ENCODE results near the gene PLEKHA5. TPM values are rescaled to one million over a fixed set of nuclear protein-coding genes. Genes with fewer than 3 reads are reported as not detected.

PLEKHA5 gene
- total RNA-seq, 2 experiments from 2014 or later = 2.1 to 3.2 TPM

- Mint-ChIP-seq H3K27ac (no peak overlapping the region), H3K4me1 (ENCODE audit: low read depth) (no peaks in the 10 kb centered on the region), H3K9me3 (no peaks in the 10 kb centered on the region), H3K4me3 (no peak overlapping the region), H3K27me3 (peaks cover 7% of the 10 kb centered on the region), H3K36me3 (ENCODE audit: low read depth) (no peaks in the 10 kb centered on the region)
- ATAC-seq (no peak), DNase-seq (no peak)
- ChIA-PET CTCF (no interaction called here), POLR2A (no interaction called here)
- TF ChIP-seq CTCF (IDR thresholded peaks at IDR 0.05) = no peak
- intact Hi-C loops (cut with micrococcal nuclease) = no loop called here
Measured at GRCh38 chr12:19119440-19119839, 10.1 kb upstream of the PLEKHA5 start.

- intact Hi-C loops (cut with micrococcal nuclease) = no loop called here
- peaks cover 2% of the 10 kb centered on the region for H3K9me3 Mint-ChIP-seq
- H3K27ac Mint-ChIP-seq = no peak overlapping the region
- peaks cover 7% of the 10 kb centered on the region for H3K27me3 Mint-ChIP-seq
- ChIA-PET POLR2A (no interaction called here), CTCF (interaction anchor here (1.4 kb wide), 1 partner anchor 65 kb away, joined by 3 read pairs; no protein-coding TSS in a partner anchor)
- H3K36me3 Mint-ChIP-seq (ENCODE audit: low read depth) = no peaks in the 10 kb centered on the region
- peaks cover 6% of the 10 kb centered on the region for H3K4me1 Mint-ChIP-seq (ENCODE audit: low read depth)
- no peak for TF ChIP-seq CTCF (IDR thresholded peaks at IDR 0.05)
- no peak for DNase-seq
- H3K4me3 Mint-ChIP-seq = no peak overlapping the region
- no peak for ATAC-seq
Measured at GRCh38 chr12:19120795-19121194, 8.7 kb upstream of the PLEKHA5 start.

DNA sequence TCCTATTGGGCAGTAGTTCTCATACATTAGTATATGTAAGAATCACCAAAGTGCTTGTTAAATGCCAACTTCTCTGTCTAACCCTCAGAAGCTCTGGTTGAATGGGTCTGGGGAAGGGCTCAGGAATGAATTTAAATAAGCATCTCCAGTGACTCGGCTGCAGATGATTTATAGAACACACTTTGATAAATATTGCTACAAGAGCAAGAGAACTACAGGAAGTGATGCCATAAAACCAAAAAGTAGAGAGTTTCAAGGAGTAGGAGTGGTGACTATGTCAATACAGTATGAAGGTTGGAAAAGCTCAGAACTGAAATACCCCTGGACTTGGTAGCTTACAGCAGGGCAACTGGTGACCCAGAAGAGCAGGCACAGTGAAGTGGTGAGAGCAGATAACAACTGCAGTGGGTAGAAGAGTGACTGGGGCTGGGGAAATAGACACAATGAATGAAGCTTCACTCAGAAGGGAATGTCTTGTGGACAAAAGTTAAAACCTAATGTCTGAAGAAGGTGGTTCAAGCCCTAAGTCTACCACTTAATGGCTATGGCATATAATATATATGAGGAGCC lies 8.0 kb upstream of the PLEKHA5 start:
- intact Hi-C loops (cut with micrococcal nuclease) = no loop called here
- Mint-ChIP-seq H3K27ac (no peak overlapping the region), H3K9me3 (peaks cover 2% of the 10 kb centered on the region), H3K4me3 (no peak overlapping the region), H3K4me1 (ENCODE audit: low read depth) (peaks cover 6% of the 10 kb centered on the region), H3K27me3 (peaks cover 7% of the 10 kb centered on the region), H3K36me3 (ENCODE audit: low read depth) (no peaks in the 10 kb centered on the region)
- DNase-seq = no peak
- ChIA-PET CTCF (interaction anchor here (1.4 kb wide), 1 partner anchor 65 kb away, joined by 3 read pairs; no protein-coding TSS in a partner anchor), POLR2A (no interaction called here)
- no peak for ATAC-seq
- no peak for TF ChIP-seq CTCF (IDR thresholded peaks at IDR 0.05)

- ChIA-PET CTCF (no interaction called here), POLR2A (no interaction called here)
- peak; percentile 57 for ATAC-seq
- peaks cover 5% of the 10 kb centered on the region for H3K27me3 Mint-ChIP-seq
- no peak for TF ChIP-seq CTCF (IDR thresholded peaks at IDR 0.05)
- peaks cover 6% of the 10 kb centered on the region for H3K4me1 Mint-ChIP-seq (ENCODE audit: low read depth)
- no peaks in the 10 kb centered on the region for H3K36me3 Mint-ChIP-seq (ENCODE audit: low read depth)
- intact Hi-C loops (cut with micrococcal nuclease) = no loop called here
- no peak overlapping the region for H3K4me3 Mint-ChIP-seq
- no peak for DNase-seq
- no peak overlapping the region for H3K27ac Mint-ChIP-seq
- H3K9me3 Mint-ChIP-seq = peaks cover 13% of the 10 kb centered on the region
Measured at GRCh38 chr12:19125325-19125724, 4.2 kb upstream of the PLEKHA5 start.

DNA sequence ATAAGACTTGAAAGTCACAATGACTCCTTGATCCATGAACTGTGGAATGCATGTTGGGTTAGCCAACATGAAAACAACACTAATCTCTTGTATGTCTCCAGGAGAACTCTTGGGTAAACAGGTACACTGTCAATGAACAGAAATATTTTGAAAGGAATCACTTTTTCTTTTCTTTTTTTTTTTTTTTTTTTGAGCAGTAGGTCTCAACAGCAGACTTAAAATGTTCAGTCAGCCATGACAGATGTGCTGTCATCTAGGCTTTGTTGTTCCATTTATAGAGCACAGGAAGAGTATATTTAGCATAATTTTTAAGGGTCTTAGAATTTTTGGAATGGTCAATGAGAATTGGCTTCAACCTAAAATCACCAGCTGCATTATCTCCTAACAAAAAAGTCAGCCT lies 2.3 kb upstream of the PLEKHA5 start:
- H3K4me3 Mint-ChIP-seq = no peak overlapping the region
- CTCF ChIA-PET = no interaction called here

More for the DNA sequence above, 2.3 kb upstream of the PLEKHA5 start:
- intact Hi-C loops (cut with micrococcal nuclease) = no loop called here
- peaks cover 10% of the 10 kb centered on the region for H3K27me3 Mint-ChIP-seq
- no peak for TF ChIP-seq CTCF (IDR thresholded peaks at IDR 0.05)
- peaks cover 12% of the 10 kb centered on the region for H3K4me1 Mint-ChIP-seq (ENCODE audit: low read depth)
- DNase-seq = no peak
- POLR2A ChIA-PET = no interaction called here
- no peaks in the 10 kb centered on the region for H3K36me3 Mint-ChIP-seq (ENCODE audit: low read depth)
- H3K27ac Mint-ChIP-seq = no peak overlapping the region
- peaks cover 13% of the 10 kb centered on the region for H3K9me3 Mint-ChIP-seq
- no peak for ATAC-seq

Data from activated CD8-positive, alpha-beta T cell treated with anti-CD3 and anti-CD28 coated beads for 36 hours (primary cell).